Measurements from ENCODE around the gene DUOXA1.

The DUOXA1 gene

DNA sequence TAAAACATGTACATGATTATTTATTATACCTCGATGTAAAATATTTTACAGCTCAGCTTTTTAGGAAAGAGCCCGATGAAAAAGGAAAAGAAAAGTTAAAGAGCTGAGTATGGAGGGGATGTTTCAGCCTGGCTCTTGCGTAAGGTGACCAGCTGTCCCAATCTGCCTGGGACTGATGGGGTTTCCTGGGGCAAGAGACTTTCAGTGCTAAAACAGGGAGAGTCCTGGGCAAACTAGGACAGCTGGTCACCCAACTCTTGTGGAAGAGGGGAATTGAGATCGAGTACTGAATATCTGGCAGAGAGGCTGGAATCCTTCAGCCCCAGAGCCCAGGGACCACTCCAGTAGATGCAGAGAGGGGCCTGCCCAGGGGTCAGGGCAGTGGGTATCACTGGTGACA, 36.7 kb downstream of the DUOXA1 start:
- no peak for DNase-seq (ENCODE audit: low spot score)
- in situ Hi-C loops (cut with MboI; ENCODE audit: low pct_unique_long_range_greater_than_20kb, low sequenced_read_pairs, unreplicated experiment), result no loop called here
- TF ChIP-seq, protein P1, sequence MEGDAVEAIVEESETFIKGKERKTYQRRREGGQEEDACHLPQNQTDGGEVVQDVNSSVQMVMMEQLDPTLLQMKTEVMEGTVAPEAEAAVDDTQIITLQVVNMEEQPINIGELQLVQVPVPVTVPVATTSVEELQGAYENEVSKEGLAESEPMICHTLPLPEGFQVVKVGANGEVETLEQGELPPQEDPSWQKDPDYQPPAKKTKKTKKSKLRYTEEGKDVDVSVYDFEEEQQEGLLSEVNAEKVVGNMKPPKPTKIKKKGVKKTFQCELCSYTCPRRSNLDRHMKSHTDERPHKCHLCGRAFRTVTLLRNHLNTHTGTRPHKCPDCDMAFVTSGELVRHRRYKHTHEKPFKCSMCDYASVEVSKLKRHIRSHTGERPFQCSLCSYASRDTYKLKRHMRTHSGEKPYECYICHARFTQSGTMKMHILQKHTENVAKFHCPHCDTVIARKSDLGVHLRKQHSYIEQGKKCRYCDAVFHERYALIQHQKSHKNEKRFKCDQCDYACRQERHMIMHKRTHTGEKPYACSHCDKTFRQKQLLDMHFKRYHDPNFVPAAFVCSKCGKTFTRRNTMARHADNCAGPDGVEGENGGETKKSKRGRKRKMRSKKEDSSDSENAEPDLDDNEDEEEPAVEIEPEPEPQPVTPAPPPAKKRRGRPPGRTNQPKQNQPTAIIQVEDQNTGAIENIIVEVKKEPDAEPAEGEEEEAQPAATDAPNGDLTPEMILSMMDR (IDR thresholded peaks at IDR 0.05; ENCODE audit: extremely low read depth, insufficient read depth, missing control alignments), result no peak

DNA sequence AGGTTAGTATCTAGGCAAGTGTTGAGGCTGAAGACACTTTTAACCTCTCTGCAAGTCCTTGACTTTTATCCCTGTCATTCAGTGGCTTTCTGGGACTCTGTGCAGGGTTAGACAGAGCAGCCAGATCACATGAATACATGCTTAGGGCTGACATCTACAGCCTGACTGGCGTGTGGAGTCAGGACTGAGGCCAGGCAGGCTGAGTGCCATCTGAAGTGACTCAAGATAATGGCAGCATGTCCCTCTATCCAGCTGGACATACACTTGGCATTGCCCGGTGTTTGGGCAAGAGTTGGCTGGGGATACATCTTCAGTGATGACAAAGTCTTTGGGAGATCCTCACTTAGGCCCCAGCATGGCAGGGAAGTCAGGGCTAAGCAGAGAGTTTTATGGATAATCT, 38.1 kb downstream of the DUOXA1 start:
- TF ChIP-seq, protein P1 (IDR thresholded peaks at IDR 0.05; ENCODE audit: extremely low read depth, insufficient read depth, missing control alignments), result no peak
- in situ Hi-C loops (cut with MboI; ENCODE audit: low pct_unique_long_range_greater_than_20kb, low sequenced_read_pairs, unreplicated experiment), result no loop called here
- no peak for DNase-seq (ENCODE audit: low spot score)

DNA sequence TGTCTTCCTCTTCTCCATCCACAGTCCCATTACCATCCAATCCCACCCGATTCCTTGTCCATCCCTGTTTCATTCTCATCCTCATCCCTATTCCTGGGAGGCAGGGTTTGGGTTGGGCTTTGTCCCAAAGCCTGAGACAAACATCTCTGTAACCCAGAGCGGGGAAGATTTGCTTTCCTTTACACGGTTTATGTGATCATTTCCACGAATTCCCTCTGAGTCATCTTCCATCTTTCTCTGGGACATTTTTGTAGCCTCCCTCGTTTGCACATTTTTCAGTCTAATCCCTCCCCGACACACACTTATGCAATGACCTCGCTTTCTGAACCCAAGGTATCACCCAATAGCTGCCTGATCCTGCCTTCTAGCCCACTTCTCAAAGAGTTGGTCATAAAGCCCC, 38.5 kb downstream of the DUOXA1 start:
- no peak for DNase-seq (ENCODE audit: low spot score)
- TF ChIP-seq, protein P1 (IDR thresholded peaks at IDR 0.05; ENCODE audit: extremely low read depth, insufficient read depth, missing control alignments), result no peak
- in situ Hi-C loops (cut with MboI; ENCODE audit: low pct_unique_long_range_greater_than_20kb, low sequenced_read_pairs, unreplicated experiment), result no loop called here

DNA sequence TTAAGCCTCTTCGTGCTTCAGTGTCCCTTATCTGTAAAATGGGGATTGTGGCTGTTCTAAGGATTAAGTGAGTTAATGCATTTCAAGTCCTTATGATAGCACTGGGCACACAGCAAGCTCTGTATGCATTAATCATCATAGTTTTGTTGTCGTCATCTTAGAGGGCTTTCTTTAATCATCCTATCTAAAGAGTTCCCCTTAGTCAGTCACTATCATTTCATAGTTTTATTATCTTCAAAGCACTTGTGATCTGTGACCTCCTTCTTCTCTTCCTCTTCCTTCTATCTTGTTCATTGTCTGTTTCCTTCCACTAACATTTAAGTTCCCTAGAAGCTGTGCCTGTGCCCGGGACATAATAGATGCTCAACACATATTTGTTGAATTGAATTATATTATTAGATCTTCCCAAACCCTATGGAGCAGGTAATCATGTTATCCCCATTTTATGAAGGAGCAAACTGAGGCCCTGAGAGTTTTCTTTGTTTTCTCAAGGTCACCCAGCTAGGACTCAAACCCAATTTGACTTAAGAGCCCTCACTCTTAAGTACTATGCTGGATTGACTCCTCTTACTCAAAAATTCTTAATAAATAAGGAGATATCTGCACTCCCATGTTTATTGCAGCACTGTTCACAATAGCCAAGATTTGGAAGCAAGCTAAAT, 39.8 kb downstream of the DUOXA1 start:
- no peak for DNase-seq (ENCODE audit: low spot score)
- in situ Hi-C loops (cut with MboI; ENCODE audit: low pct_unique_long_range_greater_than_20kb, low sequenced_read_pairs, unreplicated experiment), result no loop called here
- TF ChIP-seq, protein P1 (IDR thresholded peaks at IDR 0.05; ENCODE audit: extremely low read depth, insufficient read depth, missing control alignments), result no peak

DNA sequence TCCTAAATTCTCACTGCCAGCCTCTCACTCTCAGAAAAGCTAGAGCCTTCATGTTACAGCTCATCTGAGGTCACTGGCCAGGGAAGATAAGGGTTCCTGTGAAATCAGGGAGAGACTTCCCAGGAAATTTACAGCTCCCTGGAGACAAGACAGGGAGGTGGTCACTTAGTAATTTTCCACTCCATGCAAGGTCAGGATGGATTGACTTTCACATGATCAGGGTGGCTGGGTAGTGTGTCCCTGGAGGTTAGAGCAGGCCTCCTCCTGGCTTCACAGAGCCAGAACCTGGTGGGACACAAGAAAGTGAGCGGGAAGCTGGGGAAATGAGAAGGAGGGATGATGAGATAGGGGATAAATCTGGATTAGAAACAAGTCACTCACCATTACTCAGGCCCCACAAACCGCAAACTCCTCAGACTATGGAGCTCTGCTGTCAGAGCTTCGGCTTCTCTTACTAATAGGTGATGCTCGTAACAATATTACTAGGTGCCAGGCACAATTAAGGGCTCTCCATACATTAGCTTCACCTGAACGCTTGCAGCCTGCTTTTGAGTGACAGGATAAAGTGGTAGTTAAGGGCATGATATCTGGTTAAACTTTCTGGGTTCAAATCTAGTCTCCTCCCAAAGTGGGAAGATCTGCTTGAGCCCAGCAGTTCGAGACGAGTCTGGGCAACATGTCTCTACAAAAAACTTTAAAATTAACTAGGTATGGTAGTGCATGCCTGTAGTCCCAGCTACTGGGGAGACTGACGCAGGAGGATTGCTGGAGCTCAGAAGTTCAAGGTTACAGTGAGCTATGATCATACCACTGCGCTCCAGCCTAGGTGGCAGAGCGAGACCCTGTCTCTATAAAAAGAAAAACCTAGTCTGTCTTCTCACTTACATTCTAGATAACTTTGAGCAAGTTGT, 40.6 kb downstream of the DUOXA1 start:
- TF ChIP-seq, protein P1 (IDR thresholded peaks at IDR 0.05; ENCODE audit: extremely low read depth, insufficient read depth, missing control alignments), result no peak
- in situ Hi-C loops (cut with MboI; ENCODE audit: low pct_unique_long_range_greater_than_20kb, low sequenced_read_pairs, unreplicated experiment), result no loop called here
- DNase-seq (ENCODE audit: low spot score), result no peak

DNA sequence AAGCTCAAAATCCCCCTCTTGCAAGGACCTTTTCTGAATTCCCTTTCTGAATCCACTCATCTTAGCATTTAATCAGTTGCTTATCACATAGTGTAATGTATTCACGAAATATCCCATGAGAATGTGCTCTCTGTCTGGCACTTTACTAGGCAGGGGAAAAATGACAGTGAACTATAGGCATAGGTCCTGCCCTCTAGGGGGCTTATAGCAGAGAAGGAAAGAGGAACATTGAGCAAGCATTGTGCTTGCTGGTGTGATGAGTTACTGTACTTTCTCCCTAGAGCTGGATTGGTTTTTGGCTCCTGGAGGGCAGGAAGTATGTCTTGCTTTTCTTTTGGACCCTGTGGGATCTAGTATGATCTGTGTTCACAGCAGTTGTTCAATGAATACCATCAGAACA, 42.2 kb downstream of the DUOXA1 start:
- TF ChIP-seq, protein P1 (IDR thresholded peaks at IDR 0.05; ENCODE audit: extremely low read depth, insufficient read depth, missing control alignments), result no peak
- no peak for DNase-seq (ENCODE audit: low spot score)
- in situ Hi-C loops (cut with MboI; ENCODE audit: low pct_unique_long_range_greater_than_20kb, low sequenced_read_pairs, unreplicated experiment), result no loop called here
